ENCODE results near the gene FAM209B.
"Not testable (repeated sequence)": the region's sequence is repeated elsewhere in the genome, so short reads cannot be mapped to it uniquely, and the experiment has no call there.

FAM209B gene

GRCh38 chr20:56564526-56564925 is 31.5 kb downstream of the FAM209B start:
- H3K27ac Mint-ChIP-seq, H3K9me3 Mint-ChIP-seq, CTCF ChIA-PET, DNase-seq, H3K4me1 Mint-ChIP-seq, H3K36me3 Mint-ChIP-seq, H3K4me3 Mint-ChIP-seq: not testable (repeated sequence)
- peaks cover 10% of the 10 kb centered on the region for H3K27me3 Mint-ChIP-seq

- Mint-ChIP-seq H3K4me1 (no peaks in the 10 kb centered on the region), H3K4me3 (no peak overlapping the region), H3K9me3 (no peaks in the 10 kb centered on the region), H3K36me3 (no peaks in the 10 kb centered on the region), H3K27me3 (peaks cover 4% of the 10 kb centered on the region), H3K27ac (no peak overlapping the region)
- DNase-seq = no peak
- CTCF ChIA-PET = no interaction called here
Observed at GRCh38 chr20:56565511-56565910, 32.5 kb downstream of the FAM209B start.

GRCh38 chr20:56566621-56567020 is 33.6 kb downstream of the FAM209B start:
- Mint-ChIP-seq H3K4me3 (no peak overlapping the region), H3K27me3 (peaks cover 4% of the 10 kb centered on the region), H3K36me3 (no peaks in the 10 kb centered on the region), H3K9me3 (no peaks in the 10 kb centered on the region), H3K4me1 (no peaks in the 10 kb centered on the region), H3K27ac (no peak overlapping the region)
- DNase-seq = no peak
- CTCF ChIA-PET = no interaction called here

- H3K27me3 Mint-ChIP-seq = peaks cover 21% of the 10 kb centered on the region
- no peaks in the 10 kb centered on the region for H3K4me1 Mint-ChIP-seq
- H3K4me3 Mint-ChIP-seq = no peak overlapping the region
- no peaks in the 10 kb centered on the region for H3K36me3 Mint-ChIP-seq
- H3K27ac Mint-ChIP-seq = no peak overlapping the region
- no peak for DNase-seq
- H3K9me3 Mint-ChIP-seq = no peaks in the 10 kb centered on the region
- CTCF ChIA-PET = no interaction called here
Observed at GRCh38 chr20:56570832-56571231, 37.8 kb downstream of the FAM209B start.

GRCh38 chr20:56572172-56572571 is 39.1 kb downstream of the FAM209B start:
- Mint-ChIP-seq H3K4me1 (no peaks in the 10 kb centered on the region), H3K27me3 (peaks cover 19% of the 10 kb centered on the region), H3K27ac (no peak overlapping the region), H3K36me3 (no peaks in the 10 kb centered on the region), H3K4me3 (no peak overlapping the region), H3K9me3 (no peaks in the 10 kb centered on the region)
- DNase-seq = no peak
- CTCF ChIA-PET = no interaction called here

GRCh38 chr20:56573986-56574385 is 40.9 kb downstream of the FAM209B start:
- Mint-ChIP-seq H3K4me3 (no peak overlapping the region), H3K36me3 (no peaks in the 10 kb centered on the region), H3K4me1 (no peaks in the 10 kb centered on the region), H3K9me3 (no peaks in the 10 kb centered on the region), H3K27me3 (peaks cover 19% of the 10 kb centered on the region), H3K27ac (no peak overlapping the region)
- CTCF ChIA-PET = interaction anchor here (1.2 to 4.9 kb wide), 2 partner anchors 22 to 24 kb away, joined by 4 to 17 read pairs; no protein-coding TSS in a partner anchor
- DNase-seq = no peak

GRCh38 chr20:56574531-56575142 is 41.6 kb downstream of the FAM209B start:
- Mint-ChIP-seq H3K36me3 (no peaks in the 10 kb centered on the region), H3K27me3 (peaks cover 19% of the 10 kb centered on the region), H3K27ac (no peak overlapping the region), H3K9me3 (no peaks in the 10 kb centered on the region), H3K4me1 (no peaks in the 10 kb centered on the region), H3K4me3 (no peak overlapping the region)
- DNase-seq = no peak
- CTCF ChIA-PET = interaction anchor here (1.2 to 4.9 kb wide), 2 partner anchors 22 to 24 kb away, joined by 4 to 17 read pairs; no protein-coding TSS in a partner anchor

GRCh38 chr20:56575157-56575556 is 42.1 kb downstream of the FAM209B start:
- Mint-ChIP-seq H3K9me3 (no peaks in the 10 kb centered on the region), H3K27me3 (peaks cover 19% of the 10 kb centered on the region), H3K36me3 (no peaks in the 10 kb centered on the region), H3K4me3 (no peak overlapping the region), H3K4me1 (no peaks in the 10 kb centered on the region), H3K27ac (no peak overlapping the region)
- DNase-seq = no peak
- CTCF ChIA-PET = interaction anchor here (4.9 kb wide), 1 partner anchor 25 kb away, joined by 17 read pairs; no protein-coding TSS in a partner anchor

GRCh38 chr20:56575961-56576360 is 42.9 kb downstream of the FAM209B start:
- H3K4me1 Mint-ChIP-seq = no peaks in the 10 kb centered on the region
- H3K27me3 Mint-ChIP-seq = peaks cover 23% of the 10 kb centered on the region
- no peak overlapping the region for H3K4me3 Mint-ChIP-seq
- H3K9me3 Mint-ChIP-seq = no peaks in the 10 kb centered on the region
- H3K36me3 Mint-ChIP-seq = no peaks in the 10 kb centered on the region
- H3K27ac Mint-ChIP-seq = no peak overlapping the region
- no peak for DNase-seq
- CTCF ChIA-PET = interaction anchor here (4.9 kb wide), 1 partner anchor 26 kb away, joined by 17 read pairs; no protein-coding TSS in a partner anchor

GRCh38 chr20:56579301-56579710 is 46.3 kb downstream of the FAM209B start:
- CTCF ChIA-PET = interaction anchor here (1.4 kb wide), 1 partner anchor 29 kb away, joined by 4 read pairs; no protein-coding TSS in a partner anchor

GRCh38 chr20:56580226-56580625 is 47.2 kb downstream of the FAM209B start:
- Mint-ChIP-seq H3K4me3 (no peak overlapping the region), H3K27ac (no peak overlapping the region), H3K27me3 (peaks cover 10% of the 10 kb centered on the region), H3K4me1 (no peaks in the 10 kb centered on the region), H3K36me3 (no peaks in the 10 kb centered on the region), H3K9me3 (no peaks in the 10 kb centered on the region)
- no peak for DNase-seq
- CTCF ChIA-PET = interaction anchor here (1.4 kb wide), 1 partner anchor 30 kb away, joined by 4 read pairs; no protein-coding TSS in a partner anchor

More at GRCh38 chr20:56579301-56579710, 46.3 kb downstream of the FAM209B start:
- Mint-ChIP-seq H3K36me3 (no peaks in the 10 kb centered on the region), H3K4me1 (no peaks in the 10 kb centered on the region), H3K4me3 (no peak overlapping the region), H3K27ac (no peak overlapping the region), H3K9me3 (no peaks in the 10 kb centered on the region), H3K27me3 (peaks cover 19% of the 10 kb centered on the region)
- DNase-seq = no peak

- peaks cover 4% of the 10 kb centered on the region for H3K27me3 Mint-ChIP-seq
- no peaks in the 10 kb centered on the region for H3K4me1 Mint-ChIP-seq
- no peak overlapping the region for H3K4me3 Mint-ChIP-seq
- DNase-seq = no peak
- H3K27ac Mint-ChIP-seq = no peak overlapping the region
- no peaks in the 10 kb centered on the region for H3K9me3 Mint-ChIP-seq
- no peaks in the 10 kb centered on the region for H3K36me3 Mint-ChIP-seq
- CTCF ChIA-PET = no interaction called here
Observed at GRCh38 chr20:56581701-56582100, 48.7 kb downstream of the FAM209B start.

- Mint-ChIP-seq H3K4me1 (no peaks in the 10 kb centered on the region), H3K27me3 (peaks cover 4% of the 10 kb centered on the region), H3K36me3 (no peaks in the 10 kb centered on the region), H3K4me3 (no peak overlapping the region), H3K9me3 (no peaks in the 10 kb centered on the region), H3K27ac (no peak overlapping the region)
- CTCF ChIA-PET = no interaction called here
- no peak for DNase-seq
Observed at GRCh38 chr20:56582542-56582941, 49.5 kb downstream of the FAM209B start.

GRCh38 chr20:56584916-56585315 is 51.9 kb downstream of the FAM209B start:
- H3K9me3 Mint-ChIP-seq = no peaks in the 10 kb centered on the region
- no peak overlapping the region for H3K27ac Mint-ChIP-seq
- CTCF ChIA-PET = no interaction called here

More at GRCh38 chr20:56584916-56585315, 51.9 kb downstream of the FAM209B start:
- no peaks in the 10 kb centered on the region for H3K36me3 Mint-ChIP-seq
- H3K4me1 Mint-ChIP-seq = no peaks in the 10 kb centered on the region
- H3K27me3 Mint-ChIP-seq = peaks cover 4% of the 10 kb centered on the region
- no peak for DNase-seq
- H3K4me3 Mint-ChIP-seq = no peak overlapping the region
